Fibroblast of mammary gland (primary cell): ENCODE measurements around the gene SAMD11.

ENCODE experiments used
- DNase-seq: peaks from one replicate; pipeline ENCODE4 v3.0.0-alpha.2; 2010; ENCODE audit warnings: low read depth
- H3K4me3 ChIP-seq: 2 replicates; pipeline ENCODE4 v1.5.1; 2011; ENCODE audit warnings: low read depth, mild to moderate bottlenecking, low read length, moderate library complexity; ENCODE audit not compliant: control insufficient read depth
- TF ChIP-seq, protein P1 (sequence below): conservative IDR thresholded peaks from 2 replicates; pipeline ENCODE4 v1.5.1; 2011; ENCODE audit warnings: low read depth, low read length, inconsistent platforms; ENCODE audit not compliant: control insufficient read depth, insufficient read depth

The SAMD11 gene

DNA sequence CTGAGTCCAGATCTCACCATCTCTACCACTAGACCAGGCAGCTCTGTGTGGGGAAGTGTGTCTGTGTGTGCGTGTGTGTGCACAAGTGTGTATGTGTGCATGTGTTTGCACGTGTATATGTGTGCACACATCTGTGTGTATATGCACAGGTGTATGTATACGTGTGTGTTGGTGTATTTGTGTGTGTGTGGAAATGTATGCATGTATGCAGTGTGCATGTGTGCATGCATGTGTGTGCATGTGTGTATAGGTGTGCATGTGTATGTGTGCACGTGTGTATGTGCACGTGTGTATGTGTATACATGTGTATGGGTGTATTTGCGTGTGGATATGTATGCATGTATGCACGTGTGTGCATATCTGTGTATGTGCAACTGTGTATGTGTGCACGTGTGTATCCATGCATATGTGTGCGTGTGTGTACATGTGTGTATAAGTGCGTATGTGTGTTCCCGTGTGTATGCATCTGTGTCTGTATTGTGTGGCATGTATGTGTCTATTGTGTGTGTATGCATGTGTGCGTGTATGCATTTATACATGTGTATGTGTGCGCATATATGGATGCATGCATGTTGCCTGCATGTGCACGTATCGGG, 45.6 kb downstream of the SAMD11 start:
- TF ChIP-seq, protein P1, sequence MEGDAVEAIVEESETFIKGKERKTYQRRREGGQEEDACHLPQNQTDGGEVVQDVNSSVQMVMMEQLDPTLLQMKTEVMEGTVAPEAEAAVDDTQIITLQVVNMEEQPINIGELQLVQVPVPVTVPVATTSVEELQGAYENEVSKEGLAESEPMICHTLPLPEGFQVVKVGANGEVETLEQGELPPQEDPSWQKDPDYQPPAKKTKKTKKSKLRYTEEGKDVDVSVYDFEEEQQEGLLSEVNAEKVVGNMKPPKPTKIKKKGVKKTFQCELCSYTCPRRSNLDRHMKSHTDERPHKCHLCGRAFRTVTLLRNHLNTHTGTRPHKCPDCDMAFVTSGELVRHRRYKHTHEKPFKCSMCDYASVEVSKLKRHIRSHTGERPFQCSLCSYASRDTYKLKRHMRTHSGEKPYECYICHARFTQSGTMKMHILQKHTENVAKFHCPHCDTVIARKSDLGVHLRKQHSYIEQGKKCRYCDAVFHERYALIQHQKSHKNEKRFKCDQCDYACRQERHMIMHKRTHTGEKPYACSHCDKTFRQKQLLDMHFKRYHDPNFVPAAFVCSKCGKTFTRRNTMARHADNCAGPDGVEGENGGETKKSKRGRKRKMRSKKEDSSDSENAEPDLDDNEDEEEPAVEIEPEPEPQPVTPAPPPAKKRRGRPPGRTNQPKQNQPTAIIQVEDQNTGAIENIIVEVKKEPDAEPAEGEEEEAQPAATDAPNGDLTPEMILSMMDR, result no peak
- no peak overlapping the region for H3K4me3 ChIP-seq
- DNase-seq, result no peak

DNA sequence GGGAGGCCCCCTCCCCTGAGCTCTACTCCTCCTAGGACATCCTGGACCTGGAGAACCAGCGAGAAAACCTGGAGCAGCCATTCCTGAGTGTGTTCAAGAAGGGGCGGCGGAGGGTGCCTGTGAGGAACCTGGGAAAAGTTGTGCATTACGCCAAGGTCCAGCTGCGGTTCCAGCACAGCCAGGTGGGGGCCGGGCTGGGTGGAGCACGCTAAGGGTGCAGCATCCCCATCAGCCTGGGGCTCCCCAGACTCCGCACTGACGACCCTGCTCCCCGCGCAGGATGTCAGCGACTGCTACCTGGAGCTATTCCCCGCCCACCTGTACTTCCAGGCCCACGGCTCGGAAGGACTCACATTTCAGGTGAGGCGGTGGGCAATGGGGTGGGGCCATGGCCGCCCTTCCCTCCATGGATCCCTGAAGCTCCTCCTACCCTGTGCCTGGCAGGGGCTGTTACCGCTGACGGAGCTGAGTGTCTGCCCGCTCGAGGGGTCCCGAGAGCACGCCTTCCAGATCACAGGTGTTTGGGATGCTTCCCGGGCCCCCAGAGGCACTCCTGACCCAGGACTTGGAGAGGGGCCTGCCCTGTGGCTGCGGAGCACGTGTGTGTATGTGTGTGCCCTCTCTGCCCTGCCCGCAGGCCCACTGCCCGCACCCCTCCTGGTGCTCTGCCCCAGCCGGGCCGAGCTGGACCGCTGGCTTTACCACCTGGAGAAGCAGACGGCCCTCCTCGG, 46.7 kb downstream of the SAMD11 start:
- TF ChIP-seq, protein P1, result no peak
- no peak for DNase-seq
- H3K4me3 ChIP-seq, result no peak overlapping the region

DNA sequence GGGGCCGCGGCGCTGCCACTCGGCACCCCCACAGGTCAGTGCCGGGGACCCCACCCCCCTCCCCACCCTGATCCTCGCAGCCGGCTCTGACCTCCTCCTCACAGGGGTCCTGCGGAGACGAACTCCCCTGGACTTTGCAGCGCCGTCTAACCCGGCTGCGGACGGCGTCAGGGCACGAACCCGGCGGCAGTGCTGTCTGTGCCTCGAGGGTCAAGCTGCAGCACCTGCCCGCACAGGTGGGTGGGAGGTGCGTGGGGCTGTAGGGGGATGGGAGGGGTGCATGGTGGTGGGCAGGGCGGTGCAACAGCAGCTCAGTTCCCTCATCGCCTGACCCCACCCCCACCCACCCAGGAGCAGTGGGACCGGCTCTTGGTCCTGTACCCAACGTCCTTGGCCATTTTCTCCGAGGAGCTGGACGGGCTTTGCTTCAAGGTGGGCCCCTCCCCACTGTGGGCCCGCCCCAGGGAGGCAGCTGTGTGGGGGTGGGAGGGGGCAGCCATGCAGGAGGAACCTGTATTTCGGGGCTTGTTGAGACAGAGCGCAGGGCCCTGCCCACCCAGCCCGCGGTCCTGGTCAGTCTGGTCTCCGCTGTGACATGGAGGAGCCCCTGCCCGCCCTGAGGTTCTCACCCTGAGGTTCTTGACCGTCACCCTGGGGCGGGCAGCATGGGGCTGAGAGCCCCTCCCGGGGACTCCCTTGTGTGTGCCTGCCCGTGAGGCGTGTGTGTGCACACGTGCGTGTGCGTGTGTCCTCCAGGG, 47.4 kb downstream of the SAMD11 start:
- H3K4me3 ChIP-seq, result no peak overlapping the region
- TF ChIP-seq, protein P1, result no peak
- DNase-seq, result no peak

DNA sequence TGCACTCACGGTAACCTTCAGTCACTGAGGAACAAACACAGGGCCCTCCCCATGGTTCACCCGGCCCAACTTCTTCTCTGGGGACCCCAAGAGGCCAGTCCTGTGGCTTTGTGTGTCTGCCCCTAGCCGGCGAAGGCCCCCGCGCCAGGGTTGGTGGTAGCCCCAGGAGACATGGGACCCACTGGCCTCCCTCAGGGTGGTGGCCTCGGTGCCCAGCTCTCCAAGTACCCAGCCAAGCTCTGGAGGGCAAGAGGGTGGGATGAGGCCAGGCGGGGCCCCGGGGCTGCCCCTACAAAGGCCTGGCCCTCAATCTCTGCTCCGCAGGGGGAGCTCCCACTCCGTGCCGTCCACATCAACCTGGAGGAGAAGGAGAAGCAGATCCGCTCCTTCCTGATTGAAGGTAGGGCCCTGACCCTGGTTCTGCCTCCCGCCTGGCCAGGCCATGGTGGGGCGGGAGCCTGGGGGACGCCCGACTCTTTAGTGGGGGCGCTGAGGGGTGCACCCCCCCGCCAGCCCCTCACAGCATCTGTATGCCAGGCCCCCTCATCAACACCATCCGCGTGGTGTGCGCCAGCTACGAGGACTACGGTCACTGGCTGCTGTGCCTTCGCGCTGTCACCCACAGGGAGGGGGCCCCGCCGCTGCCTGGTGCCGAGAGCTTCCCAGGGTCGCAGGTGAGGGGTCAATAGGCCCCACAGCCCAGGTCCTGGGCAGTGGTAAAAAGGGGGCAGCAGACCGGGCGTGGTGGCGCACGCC, 48.2 kb downstream of the SAMD11 start:
- DNase-seq, result no peak
- no peak overlapping the region for H3K4me3 ChIP-seq
- TF ChIP-seq, protein P1, result no peak

DNA sequence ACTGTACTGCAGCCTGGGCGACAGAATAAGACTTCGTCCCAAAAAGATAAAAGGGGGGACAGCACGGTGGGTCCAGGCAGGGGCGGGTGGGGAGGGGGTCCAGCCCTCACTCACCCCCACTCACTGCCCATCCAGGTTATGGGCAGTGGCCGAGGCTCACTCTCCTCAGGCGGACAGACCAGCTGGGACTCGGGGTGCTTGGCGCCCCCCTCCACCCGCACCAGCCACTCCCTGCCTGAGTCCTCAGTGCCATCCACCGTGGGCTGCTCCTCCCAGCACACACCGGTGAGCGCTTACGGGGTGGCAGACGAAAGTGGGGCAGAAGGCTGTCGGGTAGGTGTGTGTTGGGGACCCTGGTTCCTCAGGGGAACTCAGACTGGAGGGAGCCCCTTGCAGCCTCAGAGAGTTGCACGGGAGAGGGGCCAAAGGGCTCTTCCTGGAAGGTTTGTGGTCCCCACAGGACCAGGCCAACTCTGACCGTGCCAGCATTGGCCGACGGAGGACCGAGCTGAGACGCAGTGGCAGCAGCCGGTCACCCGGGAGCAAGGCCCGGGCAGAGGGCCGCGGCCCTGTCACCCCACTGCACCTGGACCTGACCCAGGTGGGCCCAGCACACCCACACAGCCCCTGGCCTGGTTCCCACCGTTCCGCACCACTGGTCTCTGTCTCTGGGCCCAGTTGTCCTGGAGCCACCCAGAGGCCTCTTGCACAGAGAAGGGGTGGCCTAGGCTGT, 49.2 kb downstream of the SAMD11 start:
- H3K4me3 ChIP-seq, result no peak overlapping the region
- TF ChIP-seq, protein P1, result no peak
- no peak for DNase-seq
